Mesothelial cell of epicardium (in vitro differentiated cells): ENCODE data around the gene BMF. TPM values are rescaled to one million over a fixed set of nuclear protein-coding genes. Genes with fewer than 3 reads are reported as not detected.

ENCODE experiments used
- DNase-seq, 2 experiments: peaks; one replicate each; pipeline ENCODE4 v3.0.0; 2021; ENCODE audit warnings: low spot score in 2 of 2; ENCODE audit not compliant: unreplicated experiment in 2 of 2
- H3K27ac Mint-ChIP-seq: 2 replicates; pipeline ENCODE4 v1.8.0; 2021; ENCODE audit warnings: mixed read lengths
- H3K27me3 Mint-ChIP-seq: 2 replicates; pipeline ENCODE4 v1.8.0; 2021; ENCODE audit warnings: low read depth, mixed read lengths
- H3K36me3 Mint-ChIP-seq: 2 replicates; pipeline ENCODE4 v1.8.0; 2021; ENCODE audit warnings: mixed read lengths
- H3K4me1 Mint-ChIP-seq: 2 replicates; pipeline ENCODE4 v1.8.0; 2021; ENCODE audit warnings: mixed read lengths
- H3K4me3 Mint-ChIP-seq: 2 replicates; pipeline ENCODE4 v1.8.0; 2021; ENCODE audit warnings: mild to moderate bottlenecking, moderate library complexity, mixed read lengths
- H3K9me3 Mint-ChIP-seq: 2 replicates; pipeline ENCODE4 v1.8.0; 2021; ENCODE audit warnings: mixed read lengths
- CTCF ChIP-seq: fragments of 200-600 bp; sonication (generic); IDR thresholded peaks from one replicate; pipeline ENCODE4 v1.5.0; 2021; ENCODE audit warnings: antibody characterized with exemption; ENCODE audit not compliant: unreplicated experiment
- total RNA-seq: library from RNA; stranded (reverse); gene quantifications from 3 replicates; pipeline ENCODE4 v1.2.1, GENCODE V29; 2021

The BMF gene
- total RNA-seq, 1 donor from 2014 or later: 97.0 TPM

GRCh38 chr15:40104865-40105516, 3.7 kb downstream of the BMF start:
- H3K27me3 Mint-ChIP-seq: no peaks in the 10 kb centered on the region
- TF ChIP-seq CTCF: peak; percentile 96
- peak; percentile 82 to 97 for DNase-seq
- H3K4me1 Mint-ChIP-seq: peaks cover 80% of the 10 kb centered on the region
- H3K36me3 Mint-ChIP-seq: peaks cover 6% of the 10 kb centered on the region
- peak overlapping the region; percentile 97 for H3K27ac Mint-ChIP-seq
- H3K4me3 Mint-ChIP-seq: peak overlapping the region; percentile 93
- H3K9me3 Mint-ChIP-seq: no peaks in the 10 kb centered on the region

- H3K27ac Mint-ChIP-seq: peak overlapping the region; percentile 97
- no peaks in the 10 kb centered on the region for H3K9me3 Mint-ChIP-seq
- H3K27me3 Mint-ChIP-seq: no peaks in the 10 kb centered on the region
- DNase-seq: no peak
- TF ChIP-seq CTCF: no peak
- H3K4me1 Mint-ChIP-seq: peaks cover 83% of the 10 kb centered on the region
- H3K4me3 Mint-ChIP-seq: peak overlapping the region; percentile 93
- peaks cover 6% of the 10 kb centered on the region for H3K36me3 Mint-ChIP-seq
These were observed 4.3 kb downstream of the BMF start for GRCh38 chr15:40104296-40104864.

GRCh38 chr15:40103864-40104271, 4.8 kb downstream of the BMF start:
- H3K4me1 Mint-ChIP-seq: peaks cover 83% of the 10 kb centered on the region
- TF ChIP-seq CTCF: no peak
- H3K36me3 Mint-ChIP-seq: peaks cover 6% of the 10 kb centered on the region
- no peak for DNase-seq
- H3K4me3 Mint-ChIP-seq: peak overlapping the region; percentile 50
- H3K27ac Mint-ChIP-seq: peak overlapping the region; percentile 97
- H3K27me3 Mint-ChIP-seq: no peaks in the 10 kb centered on the region
- no peaks in the 10 kb centered on the region for H3K9me3 Mint-ChIP-seq

- peak overlapping the region; percentile 97 for H3K27ac Mint-ChIP-seq
- H3K9me3 Mint-ChIP-seq: no peaks in the 10 kb centered on the region
- H3K4me3 Mint-ChIP-seq: peak overlapping the region; percentile 50
- peak; percentile 70 to 86 for DNase-seq
- H3K36me3 Mint-ChIP-seq: peaks cover 6% of the 10 kb centered on the region
- peaks cover 90% of the 10 kb centered on the region for H3K4me1 Mint-ChIP-seq
- no peak for TF ChIP-seq CTCF
- H3K27me3 Mint-ChIP-seq: no peaks in the 10 kb centered on the region
These were observed 5.5 kb downstream of the BMF start for GRCh38 chr15:40102897-40103858.

- no peak for TF ChIP-seq CTCF
- H3K9me3 Mint-ChIP-seq: no peaks in the 10 kb centered on the region
- H3K4me3 Mint-ChIP-seq: no peak overlapping the region
- H3K4me1 Mint-ChIP-seq: peaks cover 91% of the 10 kb centered on the region
- H3K27ac Mint-ChIP-seq: peak overlapping the region; percentile 97
- H3K27me3 Mint-ChIP-seq: no peaks in the 10 kb centered on the region
- no peak for DNase-seq
- peaks cover 6% of the 10 kb centered on the region for H3K36me3 Mint-ChIP-seq
These were observed 7.5 kb downstream of the BMF start for GRCh38 chr15:40100947-40101905.
